ENCODE data around the gene DDX19B.
"Not testable (repeated sequence)": the region's sequence is repeated elsewhere in the genome, so short reads cannot be mapped to it uniquely, and the experiment has no call there.

Gene DDX19B

GRCh38 chr16:70298988-70299938, at the start of gene DDX19B:
Gene DDX19B, plus strand, starts transcription at chr16:70299186. Its CDS starts 112 bp downstream, at chr16:70299298.
- DNase-seq (ENCODE audit: low read depth in 1 of 2, low spot score in 1 of 2): peak; percentile 65 to 71
- no peak for TF ChIP-seq JUND (IDR thresholded peaks at IDR 0.05; ENCODE audit: low read depth)
- in situ Hi-C loops (cut with HindIII; ENCODE audit: low pct_unique_long_range_greater_than_20kb, low sequenced_read_pairs): no loop called here

- DNase-seq (ENCODE audit: low read depth in 1 of 2, low spot score in 1 of 2); in situ Hi-C loops (cut with HindIII; ENCODE audit: low pct_unique_long_range_greater_than_20kb, low sequenced_read_pairs): not testable (repeated sequence)
These were observed 49.3 kb upstream of the DDX19B start for GRCh38 chr16:70249697-70250096.

GRCh38 chr16:70250748-70251628, 48.0 kb upstream of the DDX19B start:
- in situ Hi-C loops (cut with HindIII; ENCODE audit: low pct_unique_long_range_greater_than_20kb, low sequenced_read_pairs): no loop called here
- no peak for TF ChIP-seq JUND (IDR thresholded peaks at IDR 0.05; ENCODE audit: low read depth)
- DNase-seq (ENCODE audit: low read depth in 1 of 2, low spot score in 1 of 2): peak; percentile 46 to 57

- in situ Hi-C loops (cut with HindIII; ENCODE audit: low pct_unique_long_range_greater_than_20kb, low sequenced_read_pairs): no loop called here
- TF ChIP-seq JUND (IDR thresholded peaks at IDR 0.05; ENCODE audit: low read depth): peak; percentile 53; the same call in 1 of the 2 replicates
- peak; percentile 91 to 95 for DNase-seq (ENCODE audit: low read depth in 1 of 2, low spot score in 1 of 2)
These were observed 47.2 kb upstream of the DDX19B start, which contains the start of gene EXOSC6 for GRCh38 chr16:70251629-70252354. Gene EXOSC6, minus strand, starts transcription at chr16:70251940. Its CDS starts 40 bp downstream, at chr16:70251900.

DNA sequence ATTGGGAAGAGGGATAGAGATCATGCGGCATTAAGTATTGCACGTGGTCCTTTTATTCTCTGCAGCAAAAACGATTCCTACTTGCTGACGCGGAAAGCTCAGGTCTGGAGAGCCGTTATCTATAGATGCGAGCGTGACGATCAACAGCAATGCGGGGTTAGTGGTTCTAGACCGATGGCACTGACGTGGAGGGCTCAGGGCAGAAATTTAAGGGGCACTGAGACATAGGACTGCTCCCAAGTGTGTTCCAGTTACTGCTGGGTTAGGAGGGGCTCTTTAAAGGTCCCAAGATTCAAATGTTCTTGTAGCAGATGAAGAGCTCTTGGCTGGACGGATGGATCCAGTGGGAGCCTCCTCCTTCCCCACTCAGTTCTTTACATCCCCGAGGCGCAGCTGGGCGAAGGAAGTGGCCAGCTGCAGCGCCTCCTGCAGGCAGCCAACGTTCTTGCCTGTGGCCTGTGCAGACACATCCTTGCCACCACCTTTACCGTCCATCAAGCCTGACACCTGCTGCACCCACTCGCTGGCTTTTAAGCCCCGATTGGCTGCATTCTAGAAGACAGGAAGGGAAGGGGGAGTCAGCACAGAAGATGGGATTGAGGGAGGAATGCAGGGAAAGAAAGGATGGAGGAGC, 46.5 kb upstream of the DDX19B start:
- TF ChIP-seq JUND (IDR thresholded peaks at IDR 0.05; ENCODE audit: low read depth): no peak
- in situ Hi-C loops (cut with HindIII; ENCODE audit: low pct_unique_long_range_greater_than_20kb, low sequenced_read_pairs): no loop called here
- peak in 1 of 2 experiments; percentile 44 for DNase-seq (ENCODE audit: low read depth in 1 of 2, low spot score in 1 of 2)

GRCh38 chr16:70253291-70254106, 45.5 kb upstream of the DDX19B start:
- TF ChIP-seq JUND (IDR thresholded peaks at IDR 0.05; ENCODE audit: low read depth): no peak
- in situ Hi-C loops (cut with HindIII; ENCODE audit: low pct_unique_long_range_greater_than_20kb, low sequenced_read_pairs): no loop called here
- peak; percentile 48 to 65 for DNase-seq (ENCODE audit: low read depth in 1 of 2, low spot score in 1 of 2)

GRCh38 chr16:70254180-70254964, 44.6 kb upstream of the DDX19B start:
- no peak for TF ChIP-seq JUND (IDR thresholded peaks at IDR 0.05; ENCODE audit: low read depth)
- in situ Hi-C loops (cut with HindIII; ENCODE audit: low pct_unique_long_range_greater_than_20kb, low sequenced_read_pairs): no loop called here
- DNase-seq (ENCODE audit: low read depth in 1 of 2, low spot score in 1 of 2): no peak

DNA sequence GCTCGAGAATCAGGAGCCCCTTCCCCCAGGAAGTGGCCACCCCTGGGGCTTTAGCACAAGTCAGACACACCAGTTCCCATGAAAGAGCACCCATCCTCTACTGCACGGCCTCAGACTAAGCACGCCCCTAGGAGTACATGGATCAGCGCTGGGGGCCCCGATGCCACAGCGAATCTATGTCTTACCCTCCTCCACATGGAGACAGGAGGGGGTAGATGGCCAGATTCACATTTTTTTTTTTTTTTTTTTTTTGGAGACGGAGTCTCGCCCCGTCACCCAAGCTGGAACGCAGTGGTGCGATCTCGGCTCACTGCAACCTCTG, 44.1 kb upstream of the DDX19B start:
- TF ChIP-seq JUND (IDR thresholded peaks at IDR 0.05; ENCODE audit: low read depth): no peak
- in situ Hi-C loops (cut with HindIII; ENCODE audit: low pct_unique_long_range_greater_than_20kb, low sequenced_read_pairs): no loop called here
- DNase-seq (ENCODE audit: low read depth in 1 of 2, low spot score in 1 of 2): no peak

DNA sequence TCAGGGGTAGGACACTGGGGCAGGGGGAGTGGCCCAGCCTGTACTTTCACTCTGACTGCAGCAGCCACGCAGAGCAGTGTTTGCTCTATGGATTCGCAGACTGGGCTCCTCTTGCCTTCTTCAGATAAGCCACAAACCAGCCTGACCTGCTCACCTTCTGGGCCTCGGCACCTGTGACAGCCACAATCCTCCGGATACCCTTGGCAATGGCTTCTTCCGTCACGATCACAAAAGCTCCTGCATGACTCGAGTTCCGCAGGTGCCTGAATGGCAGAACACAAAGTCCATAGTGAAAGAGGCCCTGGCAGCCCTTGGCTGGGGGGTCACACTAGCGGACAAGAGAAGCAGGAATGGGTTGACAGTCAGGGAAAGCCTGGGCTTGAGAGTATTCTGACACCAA, 43.4 kb upstream of the DDX19B start:
- no peak for TF ChIP-seq JUND (IDR thresholded peaks at IDR 0.05; ENCODE audit: low read depth)
- DNase-seq (ENCODE audit: low read depth in 1 of 2, low spot score in 1 of 2): no peak
- in situ Hi-C loops (cut with HindIII; ENCODE audit: low pct_unique_long_range_greater_than_20kb, low sequenced_read_pairs): no loop called here

GRCh38 chr16:70257391-70257790, 41.6 kb upstream of the DDX19B start:
- in situ Hi-C loops (cut with HindIII; ENCODE audit: low pct_unique_long_range_greater_than_20kb, low sequenced_read_pairs): no loop called here
- TF ChIP-seq JUND (IDR thresholded peaks at IDR 0.05; ENCODE audit: low read depth): no peak
- DNase-seq (ENCODE audit: low read depth in 1 of 2, low spot score in 1 of 2): no peak
